ENCODE data around the gene HDAC4. TPM values are rescaled to one million over a fixed set of nuclear protein-coding genes. Genes with fewer than 3 reads are reported as not detected.

The HDAC4 gene
- total and polyA plus RNA-seq, 2 experiments from 2014 or later, result 8.1 to 41.8 TPM

GRCh38 chr2:239283288-239283945, 117.4 kb downstream of the HDAC4 start (continued):
- TF ChIP-seq ZNF462 (CRISPR knock-in tag; IDR thresholded peaks at IDR 0.05) (no peak), CREB1 (CRISPR knock-in tag; IDR thresholded peaks at IDR 0.05; ENCODE audit: low read depth) (no peak), REST (IDR thresholded peaks at IDR 0.05; ENCODE audit: unreplicated experiment) (no peak), ETS1 (IDR thresholded peaks at IDR 0.05) (no peak), JUNB (IDR thresholded peaks at IDR 0.05; ENCODE audit: unreplicated experiment) (no peak)

Data from GM23338 (cell line).